Kidney epithelial cell (primary cell): Measurements from ENCODE around the gene RXRB. TPM values are rescaled to one million over a fixed set of nuclear protein-coding genes. Genes with fewer than 3 reads are reported as not detected.
"Not testable (repeated sequence)": the region's sequence is repeated elsewhere in the genome, so short reads cannot be mapped to it uniquely, and the experiment has no call there.

Experiments used
- DNase-seq: peaks from one replicate; pipeline ENCODE4 v3.0.0-alpha.2; 2010; ENCODE audit warnings: low read depth
- H3K27me3 ChIP-seq: 2 replicates; pipeline ENCODE4 v1.6.0; 2011; ENCODE audit warnings: low read length; ENCODE audit not compliant: control insufficient read depth, insufficient read depth
- H3K36me3 ChIP-seq: 2 replicates; pipeline ENCODE4 v1.5.1; 2011; ENCODE audit warnings: low read length; ENCODE audit not compliant: control insufficient read depth, insufficient read depth
- H3K4me3 ChIP-seq: 2 replicates; pipeline ENCODE4 v1.5.1; 2011; ENCODE audit warnings: low read depth, mild to moderate bottlenecking, control low read depth, low read length
- CTCF ChIP-seq: IDR thresholded peaks from 2 replicates; pipeline ENCODE4 v1.5.1; 2011; ENCODE audit warnings: mild to moderate bottlenecking, moderate library complexity, low read length, control low read depth, inconsistent platforms; ENCODE audit not compliant: insufficient read depth, poor library complexity, severe bottlenecking
- total RNA-seq: library from RNA; depleted of rRNA; stranded (reverse); fragments of >200 nt; gene quantifications from 2 replicates; pipeline ENCODE4 v1.2.3, GENCODE V29; 2015

Gene RXRB
- total RNA-seq, 1 donor from 2014 or later = 24.4 TPM

GRCh38 chr6:33235221-33235634 is 34.8 kb upstream of the RXRB start:
- DNase-seq = no peak
- Histone ChIP-seq H3K27me3 (peaks cover 13% of the 10 kb centered on the region), H3K4me3 (no peak overlapping the region)

GRCh38 chr6:33226503-33227120 is 26.1 kb upstream of the RXRB start:
- H3K4me3 ChIP-seq, DNase-seq: not testable (repeated sequence)

More at GRCh38 chr6:33235221-33235634, 34.8 kb upstream of the RXRB start:
- no peaks in the 10 kb centered on the region for H3K36me3 ChIP-seq
- no peak for TF ChIP-seq CTCF

DNA sequence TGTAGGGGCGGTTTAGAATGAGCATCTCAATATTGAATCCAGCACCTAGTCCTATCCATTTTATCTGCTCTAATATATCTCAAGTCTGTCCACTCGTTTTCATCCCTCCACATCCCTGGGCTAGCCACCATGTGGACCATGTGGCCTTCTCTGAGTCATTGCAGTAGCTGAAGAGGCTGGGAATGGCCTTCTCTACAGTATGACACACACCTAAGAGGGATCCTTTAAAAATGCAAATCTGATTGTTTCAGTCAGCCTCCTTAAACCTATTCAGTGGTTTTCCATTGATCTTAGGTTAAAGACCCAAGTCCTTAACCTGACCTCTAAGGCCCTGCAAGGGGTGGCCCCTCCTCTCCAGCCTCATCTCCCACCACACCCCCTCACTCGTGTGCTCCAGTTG is 17.2 kb upstream of the RXRB start:
- no peak overlapping the region for H3K4me3 ChIP-seq
- no peaks in the 10 kb centered on the region for H3K36me3 ChIP-seq
- peaks cover 8% of the 10 kb centered on the region for H3K27me3 ChIP-seq
- no peak for DNase-seq
- no peak for TF ChIP-seq CTCF

More at GRCh38 chr6:33226503-33227120, 26.1 kb upstream of the RXRB start:
- not testable (repeated sequence) for H3K36me3 ChIP-seq, H3K27me3 ChIP-seq

DNA sequence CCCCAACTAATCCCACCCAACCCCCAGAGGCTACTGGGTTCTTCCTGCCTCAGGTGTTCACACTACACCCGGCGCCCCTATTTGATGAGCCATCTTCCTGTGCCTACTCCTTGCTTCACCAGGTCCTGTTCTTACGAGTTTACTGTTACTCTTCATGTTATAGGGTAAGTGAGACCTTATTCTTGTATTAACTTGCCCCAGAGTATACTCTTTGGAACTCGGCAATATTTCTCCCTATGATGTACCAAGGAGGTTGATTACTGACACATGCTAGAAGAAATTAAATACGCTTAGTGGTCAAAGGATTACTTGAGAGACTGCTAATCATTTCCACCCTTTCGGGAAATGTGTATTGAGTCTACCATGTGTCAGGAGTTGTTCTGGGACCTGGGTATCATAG is 16.8 kb upstream of the RXRB start:
- no peaks in the 10 kb centered on the region for H3K36me3 ChIP-seq
- TF ChIP-seq CTCF = no peak
- no peak for DNase-seq
- H3K4me3 ChIP-seq = no peak overlapping the region
- peaks cover 8% of the 10 kb centered on the region for H3K27me3 ChIP-seq

DNA sequence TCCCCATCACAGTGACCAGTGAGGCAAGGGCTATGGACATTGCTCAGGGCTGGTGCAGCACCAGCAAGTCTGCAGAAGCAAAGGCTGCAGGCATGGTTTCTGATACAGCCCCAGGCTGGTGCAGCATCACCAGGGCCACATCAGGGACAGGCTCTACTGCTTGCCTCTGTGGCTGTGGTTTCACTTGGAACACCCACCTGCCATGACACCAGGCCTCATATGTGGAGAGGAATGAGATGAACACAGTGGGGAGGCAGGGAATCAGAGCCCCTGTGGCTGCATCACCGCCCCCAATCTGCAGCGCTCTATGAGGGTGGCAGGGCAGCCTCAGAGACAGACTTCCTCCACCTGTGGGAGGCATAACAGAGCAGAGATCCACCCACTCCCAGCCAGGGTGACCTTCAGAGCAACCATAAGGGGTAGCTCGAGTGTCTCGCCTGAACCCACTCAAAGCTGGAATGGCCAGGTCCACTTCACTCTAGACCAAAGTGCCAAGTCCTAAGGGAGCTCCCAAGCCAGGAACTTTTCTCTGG is 15.7 kb upstream of the RXRB start:
- TF ChIP-seq CTCF = no peak
- H3K27me3 ChIP-seq = peaks cover 8% of the 10 kb centered on the region
- DNase-seq = no peak
- H3K36me3 ChIP-seq = no peaks in the 10 kb centered on the region
- no peak overlapping the region for H3K4me3 ChIP-seq

- H3K4me3 ChIP-seq = no peak overlapping the region
- H3K27me3 ChIP-seq = peaks cover 8% of the 10 kb centered on the region
- no peak for DNase-seq
- TF ChIP-seq CTCF = no peak
- no peaks in the 10 kb centered on the region for H3K36me3 ChIP-seq
Observed at GRCh38 chr6:33215271-33216116, 15.0 kb upstream of the RXRB start.
